DOHH2 (cell line): ENCODE data around the gene PPA1.

Experiments used
- H3F3A ChIP-seq: fragments of 200-600 bp; sonication (generic), shearing (Covaris generic); 2 replicates; pipeline ENCODE4 v1.6.0; 2016; ENCODE audit warnings: antibody characterized with exemption, mild to moderate bottlenecking; ENCODE audit not compliant: control insufficient read depth, insufficient read depth
- H3K27ac ChIP-seq: fragments of 200-600 bp; sonication (generic); 2 replicates; pipeline ENCODE4 v1.5.1; 2014; ENCODE audit warnings: low read depth, mild to moderate bottlenecking, low read length, moderate library complexity
- H3K27me3 ChIP-seq: fragments of 200-600 bp; sonication (generic); 2 replicates; pipeline ENCODE4 v1.6.1; 2014; ENCODE audit warnings: mild to moderate bottlenecking, low read length, mixed read lengths; ENCODE audit not compliant: control insufficient read depth
- H3K36me3 ChIP-seq: fragments of 200-600 bp; sonication (generic); 2 replicates; pipeline ENCODE4 v1.6.1; 2014; ENCODE audit warnings: mild to moderate bottlenecking, low read length, moderate library complexity, mixed read lengths; ENCODE audit not compliant: control insufficient read depth
- H3K4me1 ChIP-seq: fragments of 200-600 bp; sonication (generic); 2 replicates; pipeline ENCODE4 v1.6.1; 2014; ENCODE audit warnings: mild to moderate bottlenecking, low read length, mixed read lengths; ENCODE audit not compliant: control insufficient read depth
- H3K4me2 ChIP-seq: fragments of 200-600 bp; sonication (generic); 2 replicates; pipeline ENCODE4 v1.6.0; 2014; ENCODE audit warnings: mild to moderate bottlenecking, low read length, moderate library complexity
- H3K4me3 ChIP-seq: fragments of 200-600 bp; sonication (generic); 2 replicates; pipeline ENCODE4 v1.5.1; 2014; ENCODE audit warnings: mild to moderate bottlenecking, low read length, mixed read lengths
- H3K79me2 ChIP-seq: fragments of 200-600 bp; sonication (generic); 2 replicates; pipeline ENCODE4 v1.6.1; 2014; ENCODE audit warnings: mild to moderate bottlenecking, low read length, mixed read lengths; ENCODE audit not compliant: control insufficient read depth
- H3K9me2 ChIP-seq: fragments of 200-600 bp; sonication (generic); replicated peaks from 2 replicates; pipeline ENCODE4 v1.6.1; 2014; ENCODE audit warnings: mild to moderate bottlenecking, low read length, mixed read lengths; ENCODE audit not compliant: control insufficient read depth
- H3K9me3 ChIP-seq: fragments of 200-600 bp; sonication (generic); 2 replicates; pipeline ENCODE4 v1.6.1; 2014; ENCODE audit warnings: antibody characterized with exemption, low read length, mixed read lengths; ENCODE audit not compliant: control insufficient read depth, insufficient read depth
- H4K20me1 ChIP-seq: fragments of 200-600 bp; sonication (generic); 2 replicates; pipeline ENCODE4 v1.6.0; 2014; ENCODE audit warnings: low read depth, mild to moderate bottlenecking, antibody characterized with exemption, low read length, moderate library complexity; ENCODE audit not compliant: control insufficient read depth, insufficient read depth
- EZH2phosphoT487 ChIP-seq: fragments of 200-600 bp; sonication (generic); IDR thresholded peaks from 2 replicates; pipeline ENCODE4 v1.6.1; 2017; ENCODE audit warnings: borderline replicate concordance, mild to moderate bottlenecking, antibody characterized with exemption, low read length, moderate library complexity, mixed read lengths
- TF ChIP-seq, protein P1 (sequence below): fragments of 200-600 bp; sonication (generic); IDR thresholded peaks from one replicate; pipeline ENCODE4 v1.5.1; 2014; ENCODE audit warnings: antibody characterized with exemption, mild to moderate bottlenecking, low read depth, low read length; ENCODE audit not compliant: poor library complexity, severe bottlenecking

PPA1 gene

DNA sequence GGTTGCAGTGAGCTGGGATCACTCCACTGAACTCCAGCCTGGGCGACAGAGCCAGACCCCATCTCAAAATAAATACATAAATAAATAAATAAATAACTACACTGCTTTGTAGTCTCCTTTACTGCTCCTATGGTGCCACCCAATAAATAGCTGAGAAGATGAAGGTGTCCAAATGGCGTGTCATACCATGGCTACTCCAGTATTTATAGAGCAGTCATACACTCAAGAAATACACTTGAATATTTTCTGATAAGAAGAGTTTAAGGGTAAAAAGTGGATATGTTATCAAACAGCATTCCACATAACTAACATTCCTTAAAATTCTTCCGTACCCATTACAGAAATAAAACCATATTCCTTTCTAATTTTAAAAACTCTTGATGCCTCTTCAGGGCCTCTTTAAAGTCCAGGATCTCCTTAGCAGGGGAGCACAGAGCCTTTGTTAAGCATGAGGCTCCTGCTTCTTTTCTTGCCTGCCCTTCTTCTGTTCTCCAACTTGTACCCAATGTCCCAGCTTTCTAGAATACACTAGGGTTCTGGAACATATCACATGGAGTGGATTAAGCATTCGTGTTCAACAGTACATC lies 55.0 kb downstream of the PPA1 start:
- Histone ChIP-seq H3K4me2 (no peak overlapping the region), H3K4me1 (peaks cover 14% of the 10 kb centered on the region), H3K9me2 (no peaks in the 10 kb centered on the region), H4K20me1 (no peaks in the 10 kb centered on the region), H3K27ac (no peak overlapping the region), H3K79me2 (no peaks in the 10 kb centered on the region), H3K9me3 (no peaks in the 10 kb centered on the region), H3K27me3 (peaks cover 5% of the 10 kb centered on the region; the same call in 1 of the 2 replicates), H3K4me3 (no peak overlapping the region), H3K36me3 (no peaks in the 10 kb centered on the region), H3F3A (no peaks in the 10 kb centered on the region)
- no peak for TF ChIP-seq EZH2phosphoT487
- TF ChIP-seq, protein P1, sequence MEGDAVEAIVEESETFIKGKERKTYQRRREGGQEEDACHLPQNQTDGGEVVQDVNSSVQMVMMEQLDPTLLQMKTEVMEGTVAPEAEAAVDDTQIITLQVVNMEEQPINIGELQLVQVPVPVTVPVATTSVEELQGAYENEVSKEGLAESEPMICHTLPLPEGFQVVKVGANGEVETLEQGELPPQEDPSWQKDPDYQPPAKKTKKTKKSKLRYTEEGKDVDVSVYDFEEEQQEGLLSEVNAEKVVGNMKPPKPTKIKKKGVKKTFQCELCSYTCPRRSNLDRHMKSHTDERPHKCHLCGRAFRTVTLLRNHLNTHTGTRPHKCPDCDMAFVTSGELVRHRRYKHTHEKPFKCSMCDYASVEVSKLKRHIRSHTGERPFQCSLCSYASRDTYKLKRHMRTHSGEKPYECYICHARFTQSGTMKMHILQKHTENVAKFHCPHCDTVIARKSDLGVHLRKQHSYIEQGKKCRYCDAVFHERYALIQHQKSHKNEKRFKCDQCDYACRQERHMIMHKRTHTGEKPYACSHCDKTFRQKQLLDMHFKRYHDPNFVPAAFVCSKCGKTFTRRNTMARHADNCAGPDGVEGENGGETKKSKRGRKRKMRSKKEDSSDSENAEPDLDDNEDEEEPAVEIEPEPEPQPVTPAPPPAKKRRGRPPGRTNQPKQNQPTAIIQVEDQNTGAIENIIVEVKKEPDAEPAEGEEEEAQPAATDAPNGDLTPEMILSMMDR, result no peak

DNA sequence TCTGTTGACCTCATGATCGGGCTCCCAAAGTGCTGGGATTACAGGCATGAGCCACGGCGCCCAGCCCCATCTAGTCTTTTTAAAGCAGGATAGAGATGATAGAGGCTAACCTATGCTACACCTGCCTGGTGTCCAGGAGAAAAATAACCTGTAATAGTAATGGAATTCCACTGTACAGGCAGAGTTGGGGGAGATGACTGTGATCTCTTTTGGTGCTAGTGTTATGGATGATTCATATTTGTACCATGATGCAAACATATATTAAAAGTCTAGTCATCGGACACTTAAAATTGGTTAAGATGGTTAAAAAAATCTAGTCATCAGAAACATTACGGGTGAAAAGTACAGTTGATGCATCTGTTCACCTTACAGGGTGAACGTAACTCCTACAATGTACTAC lies 56.8 kb downstream of the PPA1 start:
- Histone ChIP-seq H3K4me2 (no peak overlapping the region), H3K9me2 (no peaks in the 10 kb centered on the region), H3K27me3 (peaks cover 5% of the 10 kb centered on the region; the same call in 1 of the 2 replicates), H4K20me1 (no peaks in the 10 kb centered on the region), H3K27ac (no peak overlapping the region), H3K79me2 (no peaks in the 10 kb centered on the region; the same call in 1 of the 2 replicates), H3K4me3 (no peak overlapping the region), H3K36me3 (no peaks in the 10 kb centered on the region), H3K9me3 (no peaks in the 10 kb centered on the region), H3F3A (peaks cover 10% of the 10 kb centered on the region), H3K4me1 (peaks cover 19% of the 10 kb centered on the region)
- no peak for TF ChIP-seq EZH2phosphoT487
- TF ChIP-seq, protein P1, result no peak

DNA sequence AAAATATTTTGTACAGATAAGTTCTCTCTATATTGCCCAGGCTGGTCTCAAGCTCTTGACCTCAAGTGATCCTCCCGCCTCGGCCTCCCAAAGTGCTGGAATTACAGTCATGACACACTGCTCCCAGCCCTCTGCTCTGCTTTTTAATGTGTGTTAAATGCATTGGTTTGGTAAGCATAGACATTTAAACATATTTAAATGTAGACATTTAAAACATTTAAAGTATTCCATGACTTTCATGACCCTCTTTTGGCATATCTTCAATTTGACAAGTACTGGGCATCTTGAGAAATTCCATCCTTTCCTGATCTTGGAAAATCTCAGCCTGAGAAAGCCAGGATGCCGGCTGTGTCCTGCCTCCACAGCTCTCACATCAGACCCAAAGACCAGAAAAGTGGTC lies 57.7 kb downstream of the PPA1 start:
- H3K4me2 ChIP-seq, result no peak overlapping the region

More for the DNA sequence above, 57.7 kb downstream of the PPA1 start:
- Histone ChIP-seq H3F3A (peaks cover 11% of the 10 kb centered on the region), H3K9me3 (no peaks in the 10 kb centered on the region), H3K36me3 (no peaks in the 10 kb centered on the region), H3K4me3 (no peak overlapping the region), H3K4me1 (peaks cover 25% of the 10 kb centered on the region), H3K9me2 (no peaks in the 10 kb centered on the region), H4K20me1 (no peaks in the 10 kb centered on the region), H3K27ac (no peak overlapping the region), H3K27me3 (peaks cover under 1% of the 10 kb centered on the region; the same call in 1 of the 2 replicates), H3K79me2 (peaks cover 6% of the 10 kb centered on the region)
- TF ChIP-seq, protein P1, result no peak
- TF ChIP-seq EZH2phosphoT487, result no peak
